HEK293 (cell line): ENCODE results near the gene MAN2A2.

Experiments
- CTCF ChIP-seq: fragments of 450-650 bp; formaldehyde crosslinking; IDR thresholded peaks from 2 replicates; pipeline ENCODE4 v1.5.1; 2016; ENCODE audit warnings: missing biosample characterization, missing genetic modification characterization
- ELK4 ChIP-seq: IDR thresholded peaks from 2 replicates; pipeline ENCODE4 v1.6.1; 2011; ENCODE audit warnings: mild to moderate bottlenecking, low read depth, low read length, borderline replicate concordance
- TCF7L2 ChIP-seq: IDR thresholded peaks from 2 replicates; pipeline ENCODE4 v1.6.1; 2011; ENCODE audit warnings: low read depth, mild to moderate bottlenecking, inconsistent platforms, low read length, moderate library complexity, borderline replicate concordance
- YY1 ChIP-seq: fragments of 450-650 bp; formaldehyde crosslinking; IDR thresholded peaks from 2 replicates; pipeline ENCODE4 v1.5.1; 2018; ENCODE audit warnings: missing biosample characterization, missing genetic modification characterization
- ZBTB11 ChIP-seq: fragments of 450-650 bp; formaldehyde crosslinking; conservative IDR thresholded peaks from 2 replicates; pipeline ENCODE4 v1.5.1; 2016; ENCODE audit warnings: low read depth, missing biosample characterization, missing genetic modification characterization
- ZBTB48 ChIP-seq: fragments of 450-650 bp; formaldehyde crosslinking; IDR thresholded peaks from 2 replicates; pipeline ENCODE4 v1.5.1; 2016; ENCODE audit warnings: missing biosample characterization, missing genetic modification characterization
- ZNF677 ChIP-seq: fragments of 450-650 bp; IDR thresholded peaks from 2 replicates; pipeline ENCODE4 v1.5.0; 2018; ENCODE audit warnings: missing biosample characterization, mild to moderate bottlenecking, missing genetic modification characterization, moderate library complexity

- no peak for TF ChIP-seq CTCF (tag by site-specific recombination)
- TF ChIP-seq ZBTB48 (tag by site-specific recombination): no peak
- TF ChIP-seq TCF7L2: no peak
- TF ChIP-seq YY1 (tag by site-specific recombination): no peak
- no peak for TF ChIP-seq ELK4
- no peak for TF ChIP-seq ZBTB11
- no peak for TF ChIP-seq ZNF677 (tag by site-specific recombination)
These were observed 34.8 kb upstream of the MAN2A2 start, which contains the start of gene FURIN for GRCh38 chr15:90868261-90868689.
